Nephron (organoid): ENCODE results near the gene MRTFB.
"Not testable (repeated sequence)": the region's sequence is repeated elsewhere in the genome, so short reads cannot be mapped to it uniquely, and the experiment has no call there.

Experiments used
- H3K27ac Mint-ChIP-seq, 3 experiments: 2 replicates each; pipeline ENCODE4 v1.8.0; 2020; ENCODE audit warnings: mixed read lengths in 3 of 3, mild to moderate bottlenecking in 2 of 3, moderate library complexity in 1 of 3
- H3K27me3 Mint-ChIP-seq: 2 replicates; pipeline ENCODE4 v1.8.0; 2021; ENCODE audit warnings: low read depth, mild to moderate bottlenecking, moderate library complexity, mixed read lengths
- H3K36me3 Mint-ChIP-seq: 2 replicates; pipeline ENCODE4 v1.8.0; 2020; ENCODE audit warnings: low read depth, mixed read lengths
- H3K4me1 Mint-ChIP-seq: 2 replicates; pipeline ENCODE4 v1.8.0; 2020; ENCODE audit warnings: mixed read lengths
- H3K4me3 Mint-ChIP-seq, 3 experiments: 2 replicates each; pipeline ENCODE4 v1.8.0; 2020; ENCODE audit warnings: mild to moderate bottlenecking in 3 of 3, mixed read lengths in 3 of 3, moderate library complexity in 2 of 3
- H3K9me3 Mint-ChIP-seq: 2 replicates; pipeline ENCODE4 v1.8.0; 2020; ENCODE audit warnings: mixed read lengths
- CTCF ChIP-seq, 3 experiments: fragments of 200-600 bp; sonication (generic); IDR thresholded peaks; one replicate each; pipeline ENCODE4 v1.5.0; 2021; ENCODE audit warnings: antibody characterized with exemption in 3 of 3; ENCODE audit not compliant: unreplicated experiment in 3 of 3

Gene MRTFB, protein sequence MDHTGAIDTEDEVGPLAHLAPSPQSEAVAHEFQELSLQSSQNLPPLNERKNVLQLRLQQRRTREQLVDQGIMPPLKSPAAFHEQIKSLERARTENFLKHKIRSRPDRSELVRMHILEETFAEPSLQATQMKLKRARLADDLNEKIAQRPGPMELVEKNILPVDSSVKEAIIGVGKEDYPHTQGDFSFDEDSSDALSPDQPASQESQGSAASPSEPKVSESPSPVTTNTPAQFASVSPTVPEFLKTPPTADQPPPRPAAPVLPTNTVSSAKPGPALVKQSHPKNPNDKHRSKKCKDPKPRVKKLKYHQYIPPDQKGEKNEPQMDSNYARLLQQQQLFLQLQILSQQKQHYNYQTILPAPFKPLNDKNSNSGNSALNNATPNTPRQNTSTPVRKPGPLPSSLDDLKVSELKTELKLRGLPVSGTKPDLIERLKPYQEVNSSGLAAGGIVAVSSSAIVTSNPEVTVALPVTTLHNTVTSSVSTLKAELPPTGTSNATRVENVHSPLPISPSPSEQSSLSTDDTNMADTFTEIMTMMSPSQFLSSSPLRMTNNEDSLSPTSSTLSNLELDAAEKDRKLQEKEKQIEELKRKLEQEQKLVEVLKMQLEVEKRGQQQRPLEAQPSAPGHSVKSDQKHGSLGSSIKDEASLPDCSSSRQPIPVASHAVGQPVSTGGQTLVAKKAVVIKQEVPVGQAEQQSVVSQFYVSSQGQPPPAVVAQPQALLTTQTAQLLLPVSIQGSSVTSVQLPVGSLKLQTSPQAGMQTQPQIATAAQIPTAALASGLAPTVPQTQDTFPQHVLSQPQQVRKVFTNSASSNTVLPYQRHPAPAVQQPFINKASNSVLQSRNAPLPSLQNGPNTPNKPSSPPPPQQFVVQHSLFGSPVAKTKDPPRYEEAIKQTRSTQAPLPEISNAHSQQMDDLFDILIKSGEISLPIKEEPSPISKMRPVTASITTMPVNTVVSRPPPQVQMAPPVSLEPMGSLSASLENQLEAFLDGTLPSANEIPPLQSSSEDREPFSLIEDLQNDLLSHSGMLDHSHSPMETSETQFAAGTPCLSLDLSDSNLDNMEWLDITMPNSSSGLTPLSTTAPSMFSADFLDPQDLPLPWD

DNA sequence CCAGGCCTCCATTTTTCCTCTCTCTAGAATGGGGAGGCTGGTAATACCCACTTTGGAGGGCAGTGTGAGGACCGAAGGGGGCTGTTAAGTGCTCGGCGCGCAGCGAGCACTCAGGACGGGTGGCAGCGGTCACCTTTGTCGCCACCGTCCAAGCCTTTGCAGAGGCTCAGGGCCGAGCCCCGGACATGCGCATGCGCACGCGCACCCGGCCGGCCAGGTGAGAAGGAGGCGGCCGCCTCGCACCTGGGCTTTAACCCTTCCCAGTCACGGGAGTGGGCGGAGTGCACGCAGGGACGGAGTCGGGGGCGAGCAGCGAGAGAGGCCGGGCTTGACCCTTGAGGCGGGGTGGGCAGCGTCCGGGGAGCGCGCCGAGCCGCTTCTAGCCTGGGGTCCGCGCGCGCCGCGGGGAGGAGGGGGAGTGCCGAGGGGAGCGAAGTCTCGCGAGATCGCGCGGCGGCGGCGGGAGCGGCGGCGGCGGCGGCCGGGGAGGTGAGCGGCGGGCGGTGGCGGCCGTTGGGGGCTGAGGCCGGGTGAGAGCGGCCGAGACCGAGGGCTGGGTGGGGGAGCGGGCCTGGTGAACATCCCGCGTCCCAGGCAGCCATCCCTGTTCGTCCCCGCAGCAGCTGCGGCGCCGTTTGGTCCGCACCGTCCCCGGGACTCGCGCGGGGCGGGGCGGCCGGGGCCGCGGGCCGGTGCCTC, at the start of gene MRTFB:
MRTFB (plus strand) TSS at position 443 of the 699 bp plus-strand sequence. CDS start 69,288 bp downstream, outside the sequence.
- no peak for TF ChIP-seq CTCF (IDR thresholded peaks at IDR 0.05; ENCODE audit: unreplicated experiment in 3 of 3)
- Mint-ChIP-seq H3K4me3 (peak within 1 kb of the TSS; percentile 88 to 97 (median 91)), H3K36me3 (no peaks in the 10 kb centered on the region), H3K27ac (peak within 1 kb of the TSS; percentile 80 to 90 (median 87)), H3K4me1 (peaks cover 13% of the 10 kb centered on the region), H3K9me3 (no peaks in the 10 kb centered on the region), H3K27me3 (peaks cover 5% of the 10 kb centered on the region)

- H3K36me3 Mint-ChIP-seq, H3K4me1 Mint-ChIP-seq, H3K27ac Mint-ChIP-seq, H3K27me3 Mint-ChIP-seq, H3K9me3 Mint-ChIP-seq, H3K4me3 Mint-ChIP-seq: not testable (repeated sequence)
Observed at GRCh38 chr16:14023526-14023925, 47.6 kb upstream of the MRTFB start.

DNA sequence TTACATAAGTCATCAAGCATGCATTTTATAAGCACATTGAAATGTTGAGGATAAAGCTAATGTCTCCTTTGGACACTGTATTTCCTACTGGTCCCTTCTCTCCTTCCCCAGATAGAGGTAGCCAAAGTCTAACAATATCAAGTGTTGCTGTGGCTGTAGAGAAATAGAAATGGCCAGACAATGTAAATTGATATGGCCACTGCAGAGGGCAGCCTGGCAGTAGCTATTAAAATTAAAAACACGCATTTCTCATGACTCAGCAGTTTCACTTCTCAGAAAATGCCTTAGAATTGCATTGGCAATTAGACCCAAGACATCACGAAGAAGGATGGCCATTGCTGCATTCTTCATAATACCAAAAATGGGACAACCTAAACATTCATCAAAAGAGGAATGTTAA, 46.8 kb upstream of the MRTFB start:
- no peak overlapping the region for H3K27ac Mint-ChIP-seq
- TF ChIP-seq CTCF (IDR thresholded peaks at IDR 0.05; ENCODE audit: unreplicated experiment in 3 of 3), result no peak
- peaks cover 3% of the 10 kb centered on the region for H3K27me3 Mint-ChIP-seq
- H3K4me1 Mint-ChIP-seq, result peaks cover 4% of the 10 kb centered on the region
- no peaks in the 10 kb centered on the region for H3K36me3 Mint-ChIP-seq
- no peak overlapping the region for H3K4me3 Mint-ChIP-seq
- H3K9me3 Mint-ChIP-seq, result peaks cover 6% of the 10 kb centered on the region

DNA sequence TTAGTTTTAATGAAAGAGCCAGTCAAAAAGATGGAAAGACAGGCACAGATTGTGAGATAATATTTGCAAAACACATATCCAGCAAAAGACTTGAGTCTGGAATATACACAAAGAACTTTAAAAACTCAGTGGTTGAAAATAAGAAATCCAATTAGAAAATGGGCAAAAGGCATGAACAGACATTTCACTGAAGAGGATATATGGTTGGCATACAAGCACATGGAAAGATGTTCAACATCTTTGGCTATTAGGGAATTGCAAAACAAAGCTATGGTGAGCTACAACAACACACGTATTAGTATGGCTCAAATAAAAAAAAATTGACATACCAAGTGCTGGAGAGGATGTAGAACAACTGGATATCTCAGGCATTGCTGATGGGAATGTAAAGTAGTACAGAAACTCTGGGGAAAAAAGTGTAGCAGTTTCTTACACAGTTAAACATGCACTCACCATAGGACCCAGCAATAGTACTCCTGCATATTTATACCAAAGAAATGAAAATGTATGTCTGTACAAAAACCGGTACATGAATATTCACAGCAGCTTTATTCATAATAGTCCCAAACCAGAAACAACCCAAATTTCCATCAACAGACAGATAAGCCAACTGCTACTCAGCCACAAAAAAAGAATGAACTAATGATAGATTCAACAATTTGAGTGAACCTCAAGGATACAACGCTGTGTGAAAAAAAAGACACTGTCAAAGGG, 44.4 kb upstream of the MRTFB start:
- no peak for TF ChIP-seq CTCF (IDR thresholded peaks at IDR 0.05; ENCODE audit: unreplicated experiment in 3 of 3)
- H3K36me3 Mint-ChIP-seq, result no peaks in the 10 kb centered on the region
- H3K27ac Mint-ChIP-seq, result no peak overlapping the region
- H3K4me3 Mint-ChIP-seq, result no peak overlapping the region
- peaks cover 4% of the 10 kb centered on the region for H3K4me1 Mint-ChIP-seq
- H3K9me3 Mint-ChIP-seq, result peaks cover 4% of the 10 kb centered on the region
- peaks cover 3% of the 10 kb centered on the region for H3K27me3 Mint-ChIP-seq

- Mint-ChIP-seq H3K4me3 (no peak overlapping the region), H3K27me3 (peaks cover 8% of the 10 kb centered on the region)
- no peak for TF ChIP-seq CTCF (IDR thresholded peaks at IDR 0.05; ENCODE audit: unreplicated experiment in 3 of 3)
Observed at GRCh38 chr16:14028202-14028601, 42.9 kb upstream of the MRTFB start.

More at GRCh38 chr16:14028202-14028601, 42.9 kb upstream of the MRTFB start:
- no peaks in the 10 kb centered on the region for H3K36me3 Mint-ChIP-seq
- H3K27ac Mint-ChIP-seq, result no peak overlapping the region
- H3K4me1 Mint-ChIP-seq, result peaks cover 4% of the 10 kb centered on the region
- H3K9me3 Mint-ChIP-seq, result peaks cover 9% of the 10 kb centered on the region
